ENCODE measurements around the gene GPRC5C. TPM values are rescaled to one million over a fixed set of nuclear protein-coding genes. Genes with fewer than 3 reads are reported as not detected.

GPRC5C gene
- total and polyA plus RNA-seq, 8 donors, result 38.2 to 106 (median 49.9) TPM

GRCh38 chr17:74396567-74396966 lies 35.3 kb upstream of the GPRC5C start:
- no peaks in the 10 kb centered on the region for H3K36me3 ChIP-seq
- DNase-seq (no peak), FAIRE-seq (no peak), ATAC-seq (no peak)
- no peak overlapping the region for H3K27ac ChIP-seq
- H3K27me3 ChIP-seq, result no peaks in the 10 kb centered on the region
- no peak overlapping the region for H3K4me3 ChIP-seq
- no peaks in the 10 kb centered on the region for H3K9me3 ChIP-seq
- TF ChIP-seq CTCF (IDR thresholded peaks at IDR 0.05), result no peak
- 86 to 93% methylated on average over 4 of the region's 4 CpGs for WGBS, 2 donors
- intact Hi-C loops (cut with DNase I), result no loop called here
- peaks cover 0 to 4% (median 0%) of the 10 kb centered on the region in 3 donors for H3K4me1 ChIP-seq

- ATAC-seq, result no peak
- H3K36me3 ChIP-seq, result no peaks in the 10 kb centered on the region
- no peaks in the 10 kb centered on the region for H3K4me1 ChIP-seq
- intact Hi-C loops (cut with DNase I), result no loop called here
- FAIRE-seq, result no peak
- no peak for DNase-seq
- H3K27me3 ChIP-seq, result no peaks in the 10 kb centered on the region
- H3K27ac ChIP-seq, result no peak overlapping the region
- TF ChIP-seq CTCF (IDR thresholded peaks at IDR 0.05), result no peak
- H3K4me3 ChIP-seq, result no peak overlapping the region
- no peaks in the 10 kb centered on the region for H3K9me3 ChIP-seq
- WGBS, 2 donors, result 89 to 93% methylated on average over 7 of the region's 7 CpGs
Measured at GRCh38 chr17:74402048-74402447, 29.8 kb upstream of the GPRC5C start.

GRCh38 chr17:74403512-74404137 lies 28.3 kb upstream of the GPRC5C start:
- TF ChIP-seq CTCF (IDR thresholded peaks at IDR 0.05), result no peak

GRCh38 chr17:74404218-74404617 lies 27.7 kb upstream of the GPRC5C start:
- FAIRE-seq, result no peak
- no peak for DNase-seq

More at GRCh38 chr17:74403512-74404137, 28.3 kb upstream of the GPRC5C start:
- H3K4me3 ChIP-seq, result no peak overlapping the region
- no peak overlapping the region for H3K27ac ChIP-seq
- FAIRE-seq (no peak), DNase-seq (no peak), ATAC-seq (no peak)
- 76 to 86% methylated on average over 12 of the region's 12 CpGs for WGBS, 2 donors
- no peaks in the 10 kb centered on the region for H3K9me3 ChIP-seq
- no peaks in the 10 kb centered on the region for H3K36me3 ChIP-seq
- H3K27me3 ChIP-seq, result no peaks in the 10 kb centered on the region
- H3K4me1 ChIP-seq, result no peaks in the 10 kb centered on the region
- intact Hi-C loops (cut with DNase I), result no loop called here

More at GRCh38 chr17:74404218-74404617, 27.7 kb upstream of the GPRC5C start:
- intact Hi-C loops (cut with DNase I), result no loop called here
- no peak overlapping the region for H3K4me3 ChIP-seq
- 61 to 81% methylated on average over 7 of the region's 7 CpGs for WGBS, 2 donors
- no peaks in the 10 kb centered on the region for H3K4me1 ChIP-seq
- H3K36me3 ChIP-seq, result no peaks in the 10 kb centered on the region
- no peak for ATAC-seq
- no peaks in the 10 kb centered on the region for H3K9me3 ChIP-seq
- no peak for TF ChIP-seq CTCF (IDR thresholded peaks at IDR 0.05)
- H3K27me3 ChIP-seq, result no peaks in the 10 kb centered on the region
- H3K27ac ChIP-seq, result no peak overlapping the region
